CD4-positive, alpha-beta T cell (primary cell): ENCODE data around the gene LGALSL. TPM values are rescaled to one million over a fixed set of nuclear protein-coding genes. Genes with fewer than 3 reads are reported as not detected.

Experiments
- ATAC-seq: fragments of 200-7000 bp; cut with Tn5 transposase; one replicate; pipeline ENCODE4 v1.10.0; 2022; ENCODE audit warnings: mild to moderate bottlenecking; ENCODE audit not compliant: poor library complexity
- CTCF ChIA-PET: fragments of 350-600 bp; sonication (Branson Sonifier 250); formaldehyde crosslinking; loops from one replicate; lab custom pipeline; 2021; ENCODE audit warnings: antibody characterized with exemption, inconsistent platforms; lab: Charles Lee
- POLR2A ChIA-PET: fragments of 350-600 bp; sonication (Branson Sonifier 250); formaldehyde crosslinking; loops from one replicate; lab custom pipeline; 2021; ENCODE audit warnings: antibody characterized with exemption, inconsistent platforms; lab: Charles Lee
- DNase-seq, 14 experiments: peaks; one replicate each; pipeline ENCODE4 v3.0.0-alpha.2; 2013 to 2020; ENCODE audit warnings: mixed read lengths in 2 of 14
- H3K27ac ChIP-seq, 2 donors: one replicate each; pipeline versions ENCODE4 v1.5.1 to v1.7.0; 2013; ENCODE audit warnings: low read length in 2 of 2, low read depth in 1 of 2, mild to moderate bottlenecking in 1 of 2
- H3K27me3 ChIP-seq, 2 experiments: 1 replicate in 1 of 2; 2 replicates in 1 of 2; pipeline versions ENCODE4 v1.6.1 to v1.7.0; 2013; ENCODE audit warnings: low read length in 2 of 2, control low read depth in 1 of 2, mild to moderate bottlenecking in 1 of 2, moderate library complexity in 1 of 2; ENCODE audit not compliant: insufficient read depth in 2 of 2, control insufficient read depth in 1 of 2
- H3K36me3 ChIP-seq: one replicate; pipeline ENCODE4 v1.6.1; 2013; ENCODE audit warnings: low read length, control low read depth; ENCODE audit not compliant: insufficient read depth
- H3K4me1 ChIP-seq: one replicate; pipeline ENCODE4 v1.6.1; 2013; ENCODE audit warnings: low read length, control low read depth; ENCODE audit not compliant: insufficient read depth
- H3K4me3 ChIP-seq: one replicate; pipeline ENCODE4 v1.5.1; 2013; ENCODE audit warnings: mild to moderate bottlenecking, low read length, moderate library complexity
- H3K9me3 ChIP-seq, 2 experiments: 1 replicate in 1 of 2; 2 replicates in 1 of 2; pipeline versions ENCODE4 v1.6.1 to v1.7.0; 2013; ENCODE audit warnings: low read length in 2 of 2, mild to moderate bottlenecking in 2 of 2, control low read depth in 1 of 2, moderate library complexity in 1 of 2; ENCODE audit not compliant: control insufficient read depth in 1 of 2, insufficient read depth in 1 of 2
- H3K27ac Mint-ChIP-seq: one replicate; pipeline ENCODE4 v1.8.0; 2020; ENCODE audit warnings: mixed read lengths
- H3K27me3 Mint-ChIP-seq: one replicate; pipeline ENCODE4 v1.8.0; 2021; ENCODE audit warnings: mixed read lengths
- H3K36me3 Mint-ChIP-seq: one replicate; pipeline ENCODE4 v1.8.0; 2021; ENCODE audit warnings: low read depth, mixed read lengths
- H3K4me1 Mint-ChIP-seq: one replicate; pipeline ENCODE4 v1.8.0; 2021; ENCODE audit warnings: low read depth, mixed read lengths
- H3K4me3 Mint-ChIP-seq: one replicate; pipeline ENCODE4 v1.8.0; 2020; ENCODE audit warnings: mild to moderate bottlenecking, mixed read lengths
- H3K9me3 Mint-ChIP-seq: one replicate; pipeline ENCODE4 v1.8.0; 2020; ENCODE audit warnings: mixed read lengths
- CTCF ChIP-seq: fragments of 200-600 bp; IDR thresholded peaks from one replicate; pipeline ENCODE4 v1.8.0; 2022; ENCODE audit warnings: antibody characterized with exemption, mild to moderate bottlenecking
- intact Hi-C, 2 experiments: fragments of 100-400 bp; cut with DNase I in 1 of 2; cut with micrococcal nuclease in 1 of 2; formaldehyde crosslinking; loops; one replicate each; pipeline versions ENCODE4 v1.15.1 to v1.9.0; 2023 to 2025; cut with DNase I, micrococcal nuclease
- total RNA-seq, 174 experiments: library from RNA in 2 of 174; stranded (reverse) in 2 of 174; gene quantifications; one replicate each; pipeline ENCODE4 v1.2.3 and lab custom pipeline; 2021 to 2026

The LGALSL gene
- total RNA-seq, 2 experiments from 2014 or later, result 0.22 to 0.31 TPM

- ChIA-PET CTCF (no interaction called here), POLR2A (no interaction called here)
- H3K9me3 Mint-ChIP-seq, result no peaks in the 10 kb centered on the region
- intact Hi-C loops, result no loop called here
- Histone ChIP-seq H3K27me3 (peaks cover 0 to 5% of the 10 kb centered on the region in 2 experiments), H3K27ac (no peak overlapping the region), H3K4me1 (no peaks in the 10 kb centered on the region), H3K4me3 (no peak overlapping the region), H3K9me3 (no peaks in the 10 kb centered on the region), H3K36me3 (no peaks in the 10 kb centered on the region)
- no peak for ATAC-seq
- no peak overlapping the region for H3K4me3 Mint-ChIP-seq
- no peak for TF ChIP-seq CTCF
- DNase-seq, result no peak
- no peaks in the 10 kb centered on the region for H3K4me1 Mint-ChIP-seq
- H3K27ac Mint-ChIP-seq, result no peak overlapping the region
- no peaks in the 10 kb centered on the region for H3K36me3 Mint-ChIP-seq
- H3K27me3 Mint-ChIP-seq, result no peaks in the 10 kb centered on the region
These were observed 47.6 kb upstream of the LGALSL start for GRCh38 chr2:64406407-64406774.

- ChIA-PET CTCF (no interaction called here), POLR2A (no interaction called here)
- peaks cover 0 to 5% of the 10 kb centered on the region in 2 experiments for H3K27me3 ChIP-seq
- H3K27ac Mint-ChIP-seq, result no peak overlapping the region
- H3K27ac ChIP-seq, result no peak overlapping the region
- H3K36me3 ChIP-seq, result no peaks in the 10 kb centered on the region
- no peak overlapping the region for H3K4me3 Mint-ChIP-seq
- no peak for TF ChIP-seq CTCF
- H3K27me3 Mint-ChIP-seq, result no peaks in the 10 kb centered on the region
- H3K9me3 Mint-ChIP-seq, result no peaks in the 10 kb centered on the region
- no peak for ATAC-seq
- H3K36me3 Mint-ChIP-seq, result no peaks in the 10 kb centered on the region
- H3K4me3 ChIP-seq, result no peak overlapping the region
- intact Hi-C loops, result no loop called here
- no peaks in the 10 kb centered on the region for H3K4me1 ChIP-seq
- H3K9me3 ChIP-seq, result no peaks in the 10 kb centered on the region
- no peak for DNase-seq
- no peaks in the 10 kb centered on the region for H3K4me1 Mint-ChIP-seq
These were observed 45.9 kb upstream of the LGALSL start for GRCh38 chr2:64408031-64408430.

- no peaks in the 10 kb centered on the region for H3K36me3 ChIP-seq
- POLR2A ChIA-PET, result interaction anchor here (0.6 kb wide), 1 partner anchor 13 kb away, joined by 3 read pairs; no protein-coding TSS in a partner anchor
- no peak overlapping the region for H3K4me3 ChIP-seq
- ATAC-seq (no peak), DNase-seq (no peak)
- TF ChIP-seq CTCF, result no peak
- H3K27me3 ChIP-seq, result peaks cover 0 to 5% of the 10 kb centered on the region in 2 experiments
- Mint-ChIP-seq H3K27ac (no peak overlapping the region), H3K9me3 (no peaks in the 10 kb centered on the region), H3K27me3 (no peaks in the 10 kb centered on the region), H3K4me1 (no peaks in the 10 kb centered on the region), H3K36me3 (no peaks in the 10 kb centered on the region), H3K4me3 (no peak overlapping the region)
- no peaks in the 10 kb centered on the region for H3K4me1 ChIP-seq
- intact Hi-C loops, result no loop called here
- no peaks in the 10 kb centered on the region for H3K9me3 ChIP-seq
- H3K27ac ChIP-seq, result no peak overlapping the region
- CTCF ChIA-PET, result no interaction called here
These were observed 43.3 kb upstream of the LGALSL start for GRCh38 chr2:64410671-64411070.
